Uterus (tissue), 4 donors: Measurements from ENCODE around the gene KHDRBS2. TPM values are rescaled to one million over a fixed set of nuclear protein-coding genes. Genes with fewer than 3 reads are reported as not detected.

Source experiments
- DNase-seq, 2 donors: peaks; one replicate each; pipeline ENCODE4 v3.0.0-alpha.2; 2019 to 2020
- H3K27ac ChIP-seq, 2 donors: fragments of 200-600 bp; sonication (generic); 1 replicate in 1 of 2; 2 replicates in 1 of 2; pipeline ENCODE4 v1.5.1; 2016 to 2018
- H3K27me3 ChIP-seq, 2 donors: fragments of 200-600 bp; sonication (generic); one replicate each; pipeline ENCODE4 v1.5.1; 2018 to 2019; ENCODE audit warnings: control low read depth in 1 of 2
- H3K36me3 ChIP-seq, 2 donors: fragments of 200-600 bp; sonication (generic); one replicate each; pipeline ENCODE4 v1.5.1; 2019; ENCODE audit warnings: control low read depth in 1 of 2
- H3K4me1 ChIP-seq, 2 donors: fragments of 200-600 bp; sonication (generic); one replicate each; pipeline ENCODE4 v1.5.1; 2018 to 2019; ENCODE audit warnings: control low read depth in 1 of 2
- H3K4me3 ChIP-seq, 2 donors: fragments of 200-600 bp; sonication (generic); 1 replicate in 1 of 2; 2 replicates in 1 of 2; pipeline ENCODE4 v1.5.1; 2018 to 2019; ENCODE audit warnings: mild to moderate bottlenecking in 1 of 2
- H3K9me3 ChIP-seq, 2 donors: fragments of 200-600 bp; sonication (generic); one replicate each; pipeline ENCODE4 v1.5.1; 2019; ENCODE audit warnings: control low read depth in 1 of 2
- POLR2A ChIP-seq, 2 donors: fragments of 450-650 bp; IDR thresholded peaks; one replicate each; pipeline ENCODE4 v1.6.1; 2016; ENCODE audit warnings: antibody characterized with exemption in 2 of 2, mild to moderate bottlenecking in 1 of 2, moderate library complexity in 1 of 2
- intact Hi-C: fragments of 100-400 bp; cut with DNase I; formaldehyde crosslinking; loops from one replicate; pipeline ENCODE4 v1.15.1; 2023; ENCODE audit warnings: low total_unique reads
- total RNA-seq, 4 donors: library from RNA; depleted of rRNA in 3 of 4; stranded (reverse); fragments of >200 nt in 3 of 4; gene quantifications; one replicate each; pipeline versions ENCODE4 v1.1.0 to v1.2.4, GENCODE V29; 2014 to 2023
- TF ChIP-seq, protein P1 (sequence below), 4 experiments: fragments of 200-600 bp in 2 of 4; fragments of 450-650 bp in 2 of 4; sonication (generic) in 2 of 4; IDR thresholded peaks; one replicate each; pipeline ENCODE4 v1.5.1; 2016 to 2019; ENCODE audit warnings: antibody characterized with exemption in 4 of 4, mild to moderate bottlenecking in 2 of 4, moderate library complexity in 1 of 4
- donor health status: DM: yes; HTN: yes; CAD: no.

The KHDRBS2 gene
- total RNA-seq, 4 donors from 2014 or later: 0.55 to 7.3 TPM; not detected in 2

DNA sequence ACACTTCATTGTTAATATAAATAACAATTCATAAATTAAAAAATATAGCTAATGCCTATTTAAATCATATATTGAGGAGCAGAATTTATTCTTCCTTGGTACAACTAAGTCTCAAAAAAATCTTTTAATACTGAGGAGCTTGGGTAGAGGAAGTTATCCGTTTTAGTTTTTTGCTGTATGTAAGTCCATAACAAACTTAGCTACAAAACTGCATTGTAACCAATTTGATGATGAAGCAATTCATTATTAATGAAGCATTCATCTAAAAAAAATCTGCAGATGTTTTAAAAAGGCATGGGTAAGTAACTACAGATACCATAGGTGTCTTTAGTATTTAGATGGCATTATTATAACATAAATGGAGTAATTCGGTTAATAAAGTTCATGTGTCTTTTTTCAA is 1.3 kb downstream of the KHDRBS2 start:
- Histone ChIP-seq H3K4me1 (no peaks in the 10 kb centered on the region), H3K27ac (no peak overlapping the region), H3K4me3 (no peak overlapping the region), H3K27me3 (no peaks in the 10 kb centered on the region), H3K9me3 (no peaks in the 10 kb centered on the region), H3K36me3 (peaks cover 0 to 2% of the 10 kb centered on the region in 2 donors)
- intact Hi-C loops: no loop called here
- DNase-seq: no peak
- TF ChIP-seq POLR2A (IDR thresholded peaks at IDR 0.05): no peak
- TF ChIP-seq, protein P1, sequence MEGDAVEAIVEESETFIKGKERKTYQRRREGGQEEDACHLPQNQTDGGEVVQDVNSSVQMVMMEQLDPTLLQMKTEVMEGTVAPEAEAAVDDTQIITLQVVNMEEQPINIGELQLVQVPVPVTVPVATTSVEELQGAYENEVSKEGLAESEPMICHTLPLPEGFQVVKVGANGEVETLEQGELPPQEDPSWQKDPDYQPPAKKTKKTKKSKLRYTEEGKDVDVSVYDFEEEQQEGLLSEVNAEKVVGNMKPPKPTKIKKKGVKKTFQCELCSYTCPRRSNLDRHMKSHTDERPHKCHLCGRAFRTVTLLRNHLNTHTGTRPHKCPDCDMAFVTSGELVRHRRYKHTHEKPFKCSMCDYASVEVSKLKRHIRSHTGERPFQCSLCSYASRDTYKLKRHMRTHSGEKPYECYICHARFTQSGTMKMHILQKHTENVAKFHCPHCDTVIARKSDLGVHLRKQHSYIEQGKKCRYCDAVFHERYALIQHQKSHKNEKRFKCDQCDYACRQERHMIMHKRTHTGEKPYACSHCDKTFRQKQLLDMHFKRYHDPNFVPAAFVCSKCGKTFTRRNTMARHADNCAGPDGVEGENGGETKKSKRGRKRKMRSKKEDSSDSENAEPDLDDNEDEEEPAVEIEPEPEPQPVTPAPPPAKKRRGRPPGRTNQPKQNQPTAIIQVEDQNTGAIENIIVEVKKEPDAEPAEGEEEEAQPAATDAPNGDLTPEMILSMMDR (IDR thresholded peaks at IDR 0.05): no peak

DNA sequence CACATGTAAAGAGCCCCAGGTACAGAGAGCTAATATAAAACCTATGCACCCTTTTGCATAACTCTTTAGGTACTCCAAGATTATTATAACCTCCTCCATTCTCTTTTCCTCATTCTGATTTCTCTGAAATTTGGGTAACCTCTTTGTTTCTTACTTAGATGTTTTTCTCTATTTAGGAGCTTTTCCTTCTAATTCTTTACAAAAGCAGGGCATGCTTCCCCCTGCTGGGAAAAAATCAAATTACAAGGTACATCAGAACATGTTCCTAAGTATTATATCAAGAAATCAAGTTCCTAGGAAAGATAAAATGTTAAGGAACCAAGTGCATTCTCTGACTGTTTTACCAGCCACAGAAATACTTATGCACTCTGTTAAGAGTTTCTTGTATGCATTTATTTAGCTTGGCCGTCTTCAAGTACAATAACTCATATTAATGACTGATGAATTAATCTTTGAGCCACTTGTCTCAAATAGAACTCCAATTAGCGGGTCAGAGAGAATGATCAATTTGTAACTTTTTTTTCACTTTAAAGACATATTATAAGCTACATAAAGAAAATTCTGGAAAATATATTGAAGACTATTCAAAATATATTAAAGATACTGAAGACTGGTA is 2.1 kb downstream of the KHDRBS2 start:
- TF ChIP-seq, protein P1 (IDR thresholded peaks at IDR 0.05): peak in 2 of 4 experiments; percentile 13 to 26
- no peak for TF ChIP-seq POLR2A (IDR thresholded peaks at IDR 0.05)
- no peaks in the 10 kb centered on the region for H3K9me3 ChIP-seq
- H3K4me1 ChIP-seq: no peaks in the 10 kb centered on the region
- no peak overlapping the region for H3K27ac ChIP-seq
- peaks cover 0 to 2% of the 10 kb centered on the region in 2 donors for H3K36me3 ChIP-seq
- intact Hi-C loops: no loop called here
- no peaks in the 10 kb centered on the region for H3K27me3 ChIP-seq
- no peak for DNase-seq
- H3K4me3 ChIP-seq: no peak overlapping the region

DNA sequence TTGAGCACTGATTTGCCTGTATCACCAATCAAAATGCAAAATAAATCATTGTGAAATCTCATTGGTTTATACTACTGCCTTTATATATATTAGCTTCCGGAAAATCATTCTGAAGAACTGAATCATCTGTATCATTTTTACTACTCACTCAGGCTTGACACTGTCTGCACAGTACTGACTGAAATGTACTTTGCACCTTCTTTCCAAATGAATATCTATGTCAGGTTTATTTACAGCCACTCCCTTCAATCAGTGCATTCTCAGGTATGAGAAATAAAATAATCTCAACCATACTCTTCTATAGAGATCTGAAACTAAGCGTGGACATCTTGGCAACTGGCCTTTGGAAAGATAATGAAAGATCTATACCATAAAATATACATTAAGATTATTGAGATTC is 2.7 kb downstream of the KHDRBS2 start:
- Histone ChIP-seq H3K27ac (no peak overlapping the region), H3K4me1 (no peaks in the 10 kb centered on the region), H3K36me3 (peaks cover 0 to 2% of the 10 kb centered on the region in 2 donors), H3K4me3 (no peak overlapping the region), H3K27me3 (no peaks in the 10 kb centered on the region), H3K9me3 (no peaks in the 10 kb centered on the region)
- intact Hi-C loops: no loop called here
- TF ChIP-seq POLR2A (IDR thresholded peaks at IDR 0.05): no peak
- TF ChIP-seq, protein P1 (IDR thresholded peaks at IDR 0.05): no peak
- no peak for DNase-seq

DNA sequence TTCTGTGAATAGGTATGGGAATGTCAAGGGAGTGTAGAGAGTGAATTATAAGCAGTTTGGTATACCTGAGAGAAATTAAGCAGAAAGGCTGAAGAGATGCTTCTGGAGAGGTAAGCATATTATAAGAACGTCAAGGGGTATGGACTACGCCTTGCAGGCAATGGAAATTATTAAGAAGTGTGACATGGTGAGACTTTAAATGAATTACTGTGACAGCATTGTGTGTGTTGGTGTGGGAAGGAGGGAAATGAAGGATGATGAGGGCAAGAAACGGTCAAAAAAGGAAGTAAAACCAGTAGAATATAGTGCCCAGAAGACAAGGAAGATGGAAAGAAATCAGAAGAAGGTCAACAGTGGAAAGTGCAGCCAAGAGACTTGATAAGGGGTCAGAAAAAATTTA is 5.9 kb downstream of the KHDRBS2 start:
- Histone ChIP-seq H3K27me3 (no peaks in the 10 kb centered on the region), H3K4me1 (no peaks in the 10 kb centered on the region), H3K9me3 (no peaks in the 10 kb centered on the region), H3K27ac (no peak overlapping the region), H3K36me3 (peaks cover 0 to 2% of the 10 kb centered on the region in 2 donors), H3K4me3 (no peak overlapping the region)
- no peak for DNase-seq
- intact Hi-C loops: no loop called here
- TF ChIP-seq, protein P1 (IDR thresholded peaks at IDR 0.05): no peak
- no peak for TF ChIP-seq POLR2A (IDR thresholded peaks at IDR 0.05)

DNA sequence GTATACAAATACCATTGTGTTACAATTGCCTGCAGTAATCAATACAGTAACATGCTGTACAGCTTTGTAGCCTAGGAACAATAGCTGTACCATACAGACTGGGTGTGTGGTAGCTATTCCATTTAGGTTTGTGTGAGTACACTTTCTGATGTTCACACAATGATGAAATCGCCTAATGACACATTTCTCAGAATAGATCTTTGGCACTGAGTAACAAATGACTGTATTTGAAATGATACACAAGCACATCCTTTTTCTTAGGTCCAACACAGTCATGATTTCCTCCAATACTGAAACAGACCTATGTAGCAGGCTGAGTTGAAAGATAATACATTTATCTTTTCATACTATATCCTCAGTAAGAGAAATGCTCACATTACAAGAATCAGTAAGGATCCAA is 13.9 kb downstream of the KHDRBS2 start:
- Histone ChIP-seq H3K9me3 (no peaks in the 10 kb centered on the region), H3K4me3 (no peak overlapping the region), H3K4me1 (no peaks in the 10 kb centered on the region), H3K27ac (no peak overlapping the region), H3K36me3 (no peaks in the 10 kb centered on the region), H3K27me3 (no peaks in the 10 kb centered on the region)
- no peak for DNase-seq
- TF ChIP-seq, protein P1 (IDR thresholded peaks at IDR 0.05): no peak
- no peak for TF ChIP-seq POLR2A (IDR thresholded peaks at IDR 0.05)
- intact Hi-C loops: no loop called here
